ENCODE measurements around the gene CDK12. TPM values are rescaled to one million over a fixed set of nuclear protein-coding genes. Genes with fewer than 3 reads are reported as not detected.
"Not testable (repeated sequence)": the region's sequence is repeated elsewhere in the genome, so short reads cannot be mapped to it uniquely, and the experiment has no call there.

CDK12 gene
- total RNA-seq, result 10 to 100 TPM; 39.3 to 50.4 (median 40.7) TPM

DNA sequence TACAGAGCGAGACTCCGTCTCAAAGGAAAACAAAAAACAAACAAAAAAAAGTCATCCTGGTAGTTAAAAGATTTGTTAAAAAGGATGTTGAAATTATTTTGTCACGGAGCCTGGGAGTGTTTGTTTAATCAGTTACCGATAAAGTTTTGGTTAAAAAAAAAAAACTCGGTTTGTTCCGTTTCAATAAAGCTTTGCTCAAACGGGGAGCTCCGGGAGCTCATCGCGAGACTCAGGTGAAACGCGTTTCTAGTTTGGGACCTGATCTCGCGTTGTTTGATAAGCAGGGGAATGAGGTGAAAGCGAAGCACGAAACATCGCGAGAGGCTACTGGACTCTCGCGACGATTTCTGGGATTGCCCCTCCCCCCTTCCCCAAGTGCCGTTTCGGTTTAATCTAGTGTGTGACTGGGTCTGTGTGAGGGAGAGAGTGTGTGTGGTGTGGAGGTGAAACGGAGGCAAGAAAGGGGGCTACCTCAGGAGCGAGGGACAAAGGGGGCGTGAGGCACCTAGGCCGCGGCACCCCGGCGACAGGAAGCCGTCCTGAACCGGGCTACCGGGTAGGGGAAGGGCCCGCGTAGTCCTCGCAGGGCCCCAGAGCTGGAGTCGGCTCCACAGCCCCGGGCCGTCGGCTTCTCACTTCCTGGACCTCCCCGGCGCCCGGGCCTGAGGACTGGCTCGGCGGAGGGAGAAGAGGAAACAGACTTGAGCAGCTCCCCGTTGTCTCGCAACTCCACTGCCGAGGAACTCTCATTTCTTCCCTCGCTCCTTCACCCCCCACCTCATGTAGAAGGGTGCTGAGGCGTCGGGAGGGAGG lies at the start of gene CDK12:
Gene CDK12, plus strand, starts transcription at position 374 of the 813 bp plus-strand sequence. CDS start 586 bp downstream, outside the sequence.
- DNase-seq (ENCODE audit: low spot score in 2 of 2), result peak; percentile 91 to 96
- TF ChIP-seq POLR2A (IDR thresholded peaks at IDR 0.05) (peak; percentile 79 to 94), EP300 (IDR thresholded peaks at IDR 0.05) (peak; percentile 87 to 98)
- TF ChIP-seq, protein P1, sequence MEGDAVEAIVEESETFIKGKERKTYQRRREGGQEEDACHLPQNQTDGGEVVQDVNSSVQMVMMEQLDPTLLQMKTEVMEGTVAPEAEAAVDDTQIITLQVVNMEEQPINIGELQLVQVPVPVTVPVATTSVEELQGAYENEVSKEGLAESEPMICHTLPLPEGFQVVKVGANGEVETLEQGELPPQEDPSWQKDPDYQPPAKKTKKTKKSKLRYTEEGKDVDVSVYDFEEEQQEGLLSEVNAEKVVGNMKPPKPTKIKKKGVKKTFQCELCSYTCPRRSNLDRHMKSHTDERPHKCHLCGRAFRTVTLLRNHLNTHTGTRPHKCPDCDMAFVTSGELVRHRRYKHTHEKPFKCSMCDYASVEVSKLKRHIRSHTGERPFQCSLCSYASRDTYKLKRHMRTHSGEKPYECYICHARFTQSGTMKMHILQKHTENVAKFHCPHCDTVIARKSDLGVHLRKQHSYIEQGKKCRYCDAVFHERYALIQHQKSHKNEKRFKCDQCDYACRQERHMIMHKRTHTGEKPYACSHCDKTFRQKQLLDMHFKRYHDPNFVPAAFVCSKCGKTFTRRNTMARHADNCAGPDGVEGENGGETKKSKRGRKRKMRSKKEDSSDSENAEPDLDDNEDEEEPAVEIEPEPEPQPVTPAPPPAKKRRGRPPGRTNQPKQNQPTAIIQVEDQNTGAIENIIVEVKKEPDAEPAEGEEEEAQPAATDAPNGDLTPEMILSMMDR (IDR thresholded peaks at IDR 0.05), result peak in 2 of 5 experiments; percentile 21 to 74
- WGBS, 2 donors, result 1 to 2% methylated on average over 51 of the region's 51 CpGs

DNA sequence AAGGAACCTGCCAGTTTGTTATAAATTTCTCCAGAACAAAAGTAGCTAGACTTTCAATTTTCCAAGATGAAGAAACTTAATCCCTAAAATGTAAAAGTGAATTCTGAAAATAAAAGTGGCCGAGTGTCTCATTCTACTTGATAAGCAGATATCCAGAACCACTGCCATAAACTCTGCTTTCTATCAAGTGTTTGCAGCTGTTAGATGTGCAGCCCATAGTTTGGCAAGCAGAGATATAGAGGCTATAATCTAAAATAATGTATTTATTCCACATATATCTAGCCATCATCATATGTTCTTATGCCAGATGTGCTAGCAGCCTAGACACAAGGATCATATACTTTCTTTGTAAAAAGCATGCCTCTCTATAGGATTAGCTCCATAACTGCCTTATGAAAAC lies 45.1 kb upstream of the CDK12 start:
- Histone ChIP-seq H3K27me3 (no peaks in the 10 kb centered on the region), H3K9me3 (no peaks in the 10 kb centered on the region), H3K4me3 (no peak overlapping the region), H3K4me1 (no peaks in the 10 kb centered on the region), H3K36me3 (peaks cover 4 to 98% (median 36%) of the 10 kb centered on the region in 3 donors), H3K27ac (no peak overlapping the region)
- 77 to 90% methylated on average over 1 of the region's 1 CpG for WGBS, 2 donors
- no peak for DNase-seq (ENCODE audit: low spot score in 2 of 2)
- TF ChIP-seq, protein P1 (IDR thresholded peaks at IDR 0.05), result no peak
- TF ChIP-seq POLR2A (IDR thresholded peaks at IDR 0.05) (no peak), EP300 (IDR thresholded peaks at IDR 0.05) (no peak)

More for the DNA sequence above, at the start of gene CDK12:
- H3K9me3 ChIP-seq, result no peaks in the 10 kb centered on the region
- H3K27me3 ChIP-seq, result no peaks in the 10 kb centered on the region
- H3K27ac ChIP-seq, result peak within 1 kb of the TSS; percentile 92 to 98 (median 98)
- peaks cover 0 to 4% (median 4%) of the 10 kb centered on the region in 3 donors for H3K36me3 ChIP-seq
- peaks cover 0 to 35% (median 25%) of the 10 kb centered on the region in 4 donors for H3K4me1 ChIP-seq
- peak within 1 kb of the TSS; percentile 87 to 92 (median 90) for H3K4me3 ChIP-seq

DNA sequence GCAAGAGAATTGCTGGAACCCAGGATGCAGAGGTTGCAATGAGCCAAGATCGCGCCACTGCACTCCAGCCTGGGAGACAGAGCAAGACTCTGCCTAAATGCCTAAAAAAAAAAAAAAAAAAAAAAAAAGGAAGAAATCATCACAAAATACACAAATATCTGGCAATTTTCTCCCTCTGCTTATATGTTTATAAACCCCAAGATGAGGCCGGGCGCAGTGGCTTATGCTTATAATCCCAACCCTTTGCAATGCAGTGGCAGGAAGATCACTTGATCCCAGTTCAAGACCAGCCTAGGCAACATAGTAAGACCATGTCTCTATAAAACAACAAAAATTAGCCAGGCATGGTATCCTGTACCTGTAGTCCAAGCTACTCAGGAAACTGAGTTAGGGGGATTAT lies 31.7 kb upstream of the CDK12 start:
- no peak for DNase-seq (ENCODE audit: low spot score in 2 of 2)
- Histone ChIP-seq H3K4me1 (no peaks in the 10 kb centered on the region), H3K36me3 (peaks cover 3 to 98% (median 10%) of the 10 kb centered on the region in 3 donors)

DNA sequence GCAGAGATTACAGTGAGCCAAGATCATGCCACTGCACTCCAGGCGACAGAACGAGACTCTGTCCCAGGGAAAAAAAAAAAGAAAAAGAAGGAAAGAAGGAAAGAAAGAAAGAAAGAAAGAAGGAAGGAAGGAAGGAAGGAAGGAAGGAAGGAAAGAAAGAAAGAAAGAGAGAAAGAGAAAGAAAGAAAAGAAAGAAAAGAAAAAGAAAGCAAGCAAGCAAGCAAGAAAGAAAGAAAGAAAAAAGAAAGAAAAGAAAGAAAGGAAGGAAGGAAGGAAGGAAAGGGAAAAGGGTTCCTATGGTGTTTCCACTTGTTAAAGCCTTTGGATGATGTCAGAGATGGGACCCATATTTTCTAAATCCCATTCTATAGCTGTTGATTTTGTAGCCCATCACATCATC lies 21.4 kb upstream of the CDK12 start:
- not testable (repeated sequence) for H3K9me3 ChIP-seq; H3K4me1 ChIP-seq; H3K27me3 ChIP-seq; H3K27ac ChIP-seq; H3K4me3 ChIP-seq; DNase-seq (ENCODE audit: low spot score in 2 of 2)
- WGBS, 2 donors, result 93 to 94% methylated on average over 2 of the region's 2 CpGs
- peaks cover 0 to 99% (median 29%) of the 10 kb centered on the region in 3 donors for H3K36me3 ChIP-seq

More for the DNA sequence above, 31.7 kb upstream of the CDK12 start:
- Histone ChIP-seq H3K4me3 (no peak overlapping the region), H3K27ac (no peak overlapping the region), H3K9me3 (no peaks in the 10 kb centered on the region), H3K27me3 (no peaks in the 10 kb centered on the region)
- WGBS, 2 donors, result 91 to 97% methylated on average over 4 of the region's 4 CpGs
- no peak for TF ChIP-seq EP300 (IDR thresholded peaks at IDR 0.05)
- TF ChIP-seq, protein P1 (IDR thresholded peaks at IDR 0.05), result no peak
- no peak for TF ChIP-seq POLR2A (IDR thresholded peaks at IDR 0.05)

DNA sequence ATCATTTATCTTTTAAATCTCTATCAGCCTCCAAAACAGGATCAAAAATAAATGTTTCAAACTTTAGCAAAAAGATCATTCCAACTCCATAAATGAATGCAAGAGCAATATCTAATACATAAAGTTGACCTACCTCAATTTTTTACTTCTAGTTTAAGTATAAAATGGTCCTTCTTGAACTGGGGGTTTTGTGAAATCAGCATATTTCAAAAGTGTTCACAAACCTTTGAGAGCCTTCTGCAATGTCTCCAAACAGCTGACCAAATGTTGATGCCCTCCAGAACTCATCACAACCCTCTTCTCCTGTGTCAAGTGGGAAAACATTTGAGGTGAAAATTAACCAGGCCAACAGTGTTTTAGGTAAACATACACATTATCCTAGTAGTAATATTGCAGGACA lies 18.0 kb upstream of the CDK12 start:
- no peak overlapping the region for H3K27ac ChIP-seq
- peaks cover 0 to 3% (median 0%) of the 10 kb centered on the region in 4 donors for H3K4me1 ChIP-seq
- H3K36me3 ChIP-seq, result peaks cover 0 to 99% (median 44%) of the 10 kb centered on the region in 3 donors
- no peaks in the 10 kb centered on the region for H3K9me3 ChIP-seq
- H3K27me3 ChIP-seq, result no peaks in the 10 kb centered on the region
- TF ChIP-seq EP300 (IDR thresholded peaks at IDR 0.05), result no peak
- TF ChIP-seq, protein P1 (IDR thresholded peaks at IDR 0.05), result no peak
- no peak for TF ChIP-seq POLR2A (IDR thresholded peaks at IDR 0.05)
- no peak overlapping the region for H3K4me3 ChIP-seq
- no peak for DNase-seq (ENCODE audit: low spot score in 2 of 2)
